GM23248 (cell line): Measurements from ENCODE around the gene THSD7A.

Experiments used
- EZH2 ChIP-seq: fragments of 200-600 bp; sonication (generic); IDR thresholded peaks from 2 replicates; pipeline ENCODE4 v1.6.1; 2018; ENCODE audit warnings: antibody characterized with exemption, mild to moderate bottlenecking; ENCODE audit not compliant: insufficient read depth, poor library complexity, severe bottlenecking
- EZH2phosphoT487 ChIP-seq: fragments of 200-600 bp; sonication (generic); IDR thresholded peaks from 2 replicates; pipeline ENCODE4 v1.6.1; 2018; ENCODE audit warnings: antibody characterized with exemption, moderate library complexity, mild to moderate bottlenecking, low read depth; ENCODE audit not compliant: insufficient read depth

- TF ChIP-seq EZH2, result no peak
- TF ChIP-seq EZH2phosphoT487, result no peak
These were observed 239.3 kb downstream of the THSD7A start for GRCh38 chr7:11592699-11593098.
